Measurements from ENCODE around the gene DOCK11. TPM values are rescaled to one million over a fixed set of nuclear protein-coding genes. Genes with fewer than 3 reads are reported as not detected.
"Not testable (repeated sequence)": the region's sequence is repeated elsewhere in the genome, so short reads cannot be mapped to it uniquely, and the experiment has no call there.

DOCK11 gene
- total RNA-seq, 2 experiments from 2014 or later: 57.1 to 63.1 TPM

DNA sequence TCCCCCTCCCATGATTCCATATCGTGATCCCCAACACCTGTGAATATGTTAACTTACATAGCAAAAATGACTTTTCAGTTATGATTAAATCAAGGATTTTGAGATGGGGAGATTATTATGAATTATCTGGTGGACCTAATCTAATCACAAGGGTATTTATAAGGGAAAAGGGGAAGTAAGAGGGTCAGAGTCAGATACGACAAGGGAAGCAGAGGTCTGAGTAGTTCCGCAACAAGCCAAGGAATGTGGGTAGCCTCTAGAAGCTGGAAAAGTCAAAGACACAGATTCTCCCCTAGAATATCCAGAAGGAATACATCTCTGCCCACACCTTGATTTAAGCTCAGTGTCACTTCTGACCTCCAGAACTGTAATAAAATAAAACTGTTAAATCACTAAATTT lies 230.8 kb downstream of the DOCK11 start:
- Mint-ChIP-seq H3K9me3 (ENCODE audit: low read depth) (no peaks in the 10 kb centered on the region), H3K36me3 (no peaks in the 10 kb centered on the region), H3K4me1 (peaks cover 12% of the 10 kb centered on the region), H3K27me3 (peaks cover 38% of the 10 kb centered on the region), H3K4me3 (peak overlapping the region; percentile 45), H3K27ac (no peak overlapping the region)
- DNase-seq: no peak
- CTCF ChIA-PET: no interaction called here
- no peak for ATAC-seq

DNA sequence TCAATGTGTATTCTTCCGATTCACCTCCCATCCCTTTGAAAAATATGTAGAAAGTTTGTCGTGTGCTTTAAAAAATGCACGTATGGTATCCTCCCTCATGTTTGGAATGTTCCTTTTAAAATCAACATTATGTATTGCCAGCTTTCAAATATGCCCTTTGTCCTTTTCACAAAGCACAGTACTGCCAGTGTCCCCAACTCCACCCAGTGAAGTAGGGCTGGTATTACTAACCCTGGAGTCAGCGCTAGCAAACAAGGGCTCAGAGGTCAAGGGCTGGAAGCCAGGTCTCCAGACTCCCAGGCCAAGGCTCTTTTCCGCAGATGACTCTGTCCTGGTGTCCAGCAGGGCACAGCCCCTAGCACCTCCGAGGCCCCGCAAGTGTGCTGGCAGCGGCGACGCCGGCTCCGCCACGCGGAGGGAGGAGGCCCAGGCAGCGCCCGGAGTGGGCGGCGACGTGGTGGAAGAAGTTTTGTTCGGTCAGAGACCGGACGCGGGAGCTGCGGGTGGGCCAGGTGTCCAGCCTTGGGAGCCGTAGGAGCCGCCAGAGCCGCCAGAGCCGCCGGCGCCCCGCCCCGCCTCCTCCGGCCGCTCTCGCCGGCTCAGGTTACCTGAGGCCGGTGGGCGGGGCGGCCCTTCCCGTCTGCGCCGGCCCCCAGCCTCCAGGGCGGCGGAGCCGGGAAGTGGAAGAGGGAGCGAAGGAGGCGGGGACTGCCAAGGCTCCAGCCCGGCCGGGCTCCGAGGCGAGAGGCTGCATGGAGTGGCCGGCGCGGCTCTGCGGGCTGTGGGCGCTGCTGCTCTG lies 231.5 kb downstream of the DOCK11 start, which contains the start of gene IL13RA1:
TSS of gene IL13RA1 (plus strand) at position 720 of the 799 bp plus-strand sequence. CDS start at position 753, 33 bp downstream.
- CTCF ChIA-PET: no interaction called here
- H3K36me3 Mint-ChIP-seq: no peaks in the 10 kb centered on the region
- no peaks in the 10 kb centered on the region for H3K9me3 Mint-ChIP-seq (ENCODE audit: low read depth)
- H3K4me3 Mint-ChIP-seq: peak within 1 kb of the TSS; percentile 45
- H3K27ac Mint-ChIP-seq: no peak within 1 kb of the TSS
- peaks cover 12% of the 10 kb centered on the region for H3K4me1 Mint-ChIP-seq
- no peak for DNase-seq
- peaks cover 38% of the 10 kb centered on the region for H3K27me3 Mint-ChIP-seq
- ATAC-seq: peak; percentile 42

GRCh38 chrX:118727686-118728339 lies 232.2 kb downstream of the DOCK11 start:
- DNase-seq (no peak), ATAC-seq (no peak)
- Mint-ChIP-seq H3K27me3 (peaks cover 38% of the 10 kb centered on the region), H3K4me1 (peaks cover 12% of the 10 kb centered on the region), H3K36me3 (no peaks in the 10 kb centered on the region), H3K9me3 (ENCODE audit: low read depth) (no peaks in the 10 kb centered on the region), H3K27ac (no peak overlapping the region), H3K4me3 (no peak overlapping the region)
- CTCF ChIA-PET: no interaction called here

DNA sequence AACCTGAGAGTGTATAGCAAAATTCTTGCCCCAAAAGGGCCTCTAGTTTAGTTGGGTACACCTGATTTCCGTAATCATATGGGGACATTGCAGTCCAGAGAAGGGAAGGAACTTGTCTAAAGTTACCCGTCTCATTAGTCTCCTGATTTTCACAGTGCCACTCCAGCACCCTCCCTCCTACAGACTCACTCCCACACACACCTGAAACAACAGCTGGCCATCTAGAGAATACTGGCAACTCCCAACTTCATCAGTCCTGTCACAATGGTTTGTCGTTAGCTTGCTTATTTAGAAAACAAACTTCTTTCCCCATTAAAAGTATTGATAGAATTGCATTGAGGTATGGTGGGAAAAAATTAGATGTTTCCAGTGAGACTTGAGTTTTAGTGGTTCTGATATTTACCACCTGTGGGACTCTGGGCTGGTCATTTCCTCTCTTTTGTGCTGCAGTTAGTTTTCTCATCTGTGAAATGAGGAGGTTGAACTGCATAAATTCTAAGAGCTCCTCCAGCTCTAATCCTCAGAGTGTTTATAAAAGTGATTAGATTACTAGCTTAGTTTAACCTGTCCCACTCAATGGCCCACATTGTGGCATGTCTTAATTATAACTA lies 233.5 kb downstream of the DOCK11 start:
- H3K4me3 Mint-ChIP-seq: no peak overlapping the region

GRCh38 chrX:118730500-118731247 lies 235.1 kb downstream of the DOCK11 start:
- ATAC-seq (no peak), DNase-seq (no peak)
- Mint-ChIP-seq H3K4me3 (no peak overlapping the region), H3K4me1 (peaks cover 9% of the 10 kb centered on the region), H3K27ac (no peak overlapping the region), H3K36me3 (no peaks in the 10 kb centered on the region), H3K9me3 (ENCODE audit: low read depth) (no peaks in the 10 kb centered on the region), H3K27me3 (peaks cover 44% of the 10 kb centered on the region)
- CTCF ChIA-PET: no interaction called here

More for the DNA sequence above, 233.5 kb downstream of the DOCK11 start:
- CTCF ChIA-PET: no interaction called here
- H3K27ac Mint-ChIP-seq: no peak overlapping the region
- peaks cover 12% of the 10 kb centered on the region for H3K4me1 Mint-ChIP-seq
- ATAC-seq (no peak), DNase-seq (no peak)
- no peaks in the 10 kb centered on the region for H3K36me3 Mint-ChIP-seq
- peaks cover 40% of the 10 kb centered on the region for H3K27me3 Mint-ChIP-seq
- H3K9me3 Mint-ChIP-seq (ENCODE audit: low read depth): no peaks in the 10 kb centered on the region

DNA sequence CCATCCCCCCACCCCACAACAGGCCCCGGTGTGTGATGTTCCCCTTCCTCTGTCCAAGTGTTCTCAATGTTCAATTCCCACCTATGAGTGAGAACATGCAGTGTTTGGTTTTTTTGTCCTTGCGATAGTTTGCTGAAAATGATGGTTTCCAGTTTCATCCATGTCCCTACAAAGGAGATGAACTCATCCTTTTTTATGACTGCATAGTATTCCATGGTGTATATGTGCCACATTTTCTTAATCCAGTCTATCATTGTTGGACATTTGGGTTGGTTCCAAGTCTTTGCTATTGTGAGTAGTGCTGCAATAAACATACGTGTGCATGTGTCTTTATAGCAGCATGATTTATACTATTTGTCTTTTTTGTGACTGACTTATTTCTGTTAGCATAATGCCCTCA lies 236.9 kb downstream of the DOCK11 start:
- H3K36me3 Mint-ChIP-seq; H3K4me3 Mint-ChIP-seq; DNase-seq; CTCF ChIA-PET; ATAC-seq; H3K27ac Mint-ChIP-seq; H3K4me1 Mint-ChIP-seq; H3K9me3 Mint-ChIP-seq (ENCODE audit: low read depth): not testable (repeated sequence)
- peaks cover 42% of the 10 kb centered on the region for H3K27me3 Mint-ChIP-seq

GRCh38 chrX:118734909-118735308 lies 239.3 kb downstream of the DOCK11 start:
- Mint-ChIP-seq H3K27me3 (peaks cover 25% of the 10 kb centered on the region), H3K36me3 (no peaks in the 10 kb centered on the region), H3K27ac (no peak overlapping the region), H3K4me1 (peaks cover 6% of the 10 kb centered on the region), H3K4me3 (no peak overlapping the region), H3K9me3 (ENCODE audit: low read depth) (no peaks in the 10 kb centered on the region)
- DNase-seq (no peak), ATAC-seq (no peak)
- CTCF ChIA-PET: no interaction called here

Other genes starting within 250 kb of the DOCK11 start
- gene WDR44, start 149.7 kb upstream of the DOCK11 start, total RNA-seq: 10 to 100 TPM; 19.5 to 21.0 TPM
- not detected for gene IL13RA1, start 231.8 kb downstream of the DOCK11 start, total RNA-seq

All from activated CD8-positive, alpha-beta memory T cell treated with anti-CD3 and anti-CD28 coated beads, Interleukin-2, amount 10 ng/mL, durations not matched to agents 7 days and 5 days (primary cell).